Ramos (cell line): ENCODE results near the gene TBC1D23.
"Not testable (repeated sequence)": the region's sequence is repeated elsewhere in the genome, so short reads cannot be mapped to it uniquely, and the experiment has no call there.

Source experiments
- in situ Hi-C: fragments of 300-500 bp; cut with MboI; formaldehyde crosslinking; loops from one replicate; pipeline ENCODE4 v1.14.3; 2022; ENCODE audit warnings: low sequenced_read_pairs; ENCODE audit not compliant: unreplicated experiment

TBC1D23 gene

GRCh38 chr3:100336229-100336628 is 75.4 kb downstream of the TBC1D23 start:
- in situ Hi-C loops, result loop anchor here (25.0 kb wide), 1 partner anchor 251 kb away; no protein-coding TSS in a partner anchor

GRCh38 chr3:100338911-100339310 is 78.1 kb downstream of the TBC1D23 start:
- in situ Hi-C loops, result loop anchor here (25.0 kb wide), 1 partner anchor 248 kb away; no protein-coding TSS in a partner anchor

DNA sequence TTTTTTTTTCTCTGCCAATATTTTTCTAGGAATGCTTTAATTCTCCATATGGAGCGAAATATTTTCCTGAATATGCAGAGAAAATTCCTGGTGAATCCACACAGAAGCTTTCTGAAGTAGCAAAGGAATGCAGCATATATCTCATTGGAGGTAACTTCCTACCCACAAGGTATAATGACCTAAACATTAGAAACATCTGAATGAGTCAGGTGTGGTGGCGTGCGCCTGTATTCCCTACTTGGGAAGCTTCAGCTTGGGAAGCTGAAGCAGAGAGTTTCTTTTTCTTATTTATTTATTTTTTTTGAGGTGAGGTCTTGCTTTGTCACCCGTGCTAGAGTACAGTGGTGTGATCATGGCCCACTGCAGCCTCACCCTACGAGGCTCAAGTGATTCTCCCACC is 79.0 kb downstream of the TBC1D23 start:
- in situ Hi-C loops, result loop anchor here (25.0 kb wide), 1 partner anchor 248 kb away; no protein-coding TSS in a partner anchor

DNA sequence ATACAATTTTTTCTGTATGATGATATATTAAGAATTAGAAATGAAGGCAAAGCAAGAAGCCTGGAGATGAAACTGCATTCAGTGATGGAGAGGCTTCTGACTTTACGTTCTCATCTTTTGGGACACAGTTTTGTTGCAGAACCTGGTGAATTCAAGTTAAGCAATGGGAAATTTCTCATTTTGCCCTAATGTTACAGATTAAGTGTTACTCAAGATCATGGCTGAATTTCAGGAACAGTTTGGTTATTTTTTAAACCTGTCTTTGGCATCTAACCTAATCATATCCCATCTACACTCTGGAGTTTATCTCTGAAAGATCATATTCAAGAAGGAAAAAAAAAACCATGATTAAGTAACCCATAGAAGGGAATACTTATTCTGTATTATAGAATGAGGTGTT is 79.7 kb downstream of the TBC1D23 start:
- in situ Hi-C loops, result loop anchor here (25.0 kb wide), 1 partner anchor 247 kb away; no protein-coding TSS in a partner anchor

GRCh38 chr3:100348727-100349126 is 87.9 kb downstream of the TBC1D23 start:
- in situ Hi-C loops, result loop anchor here (25.0 kb wide), 1 partner anchor 239 kb away; no protein-coding TSS in a partner anchor

- in situ Hi-C loops, result not testable (repeated sequence)
Measured at GRCh38 chr3:100351770-100352169, 91.0 kb downstream of the TBC1D23 start.

DNA sequence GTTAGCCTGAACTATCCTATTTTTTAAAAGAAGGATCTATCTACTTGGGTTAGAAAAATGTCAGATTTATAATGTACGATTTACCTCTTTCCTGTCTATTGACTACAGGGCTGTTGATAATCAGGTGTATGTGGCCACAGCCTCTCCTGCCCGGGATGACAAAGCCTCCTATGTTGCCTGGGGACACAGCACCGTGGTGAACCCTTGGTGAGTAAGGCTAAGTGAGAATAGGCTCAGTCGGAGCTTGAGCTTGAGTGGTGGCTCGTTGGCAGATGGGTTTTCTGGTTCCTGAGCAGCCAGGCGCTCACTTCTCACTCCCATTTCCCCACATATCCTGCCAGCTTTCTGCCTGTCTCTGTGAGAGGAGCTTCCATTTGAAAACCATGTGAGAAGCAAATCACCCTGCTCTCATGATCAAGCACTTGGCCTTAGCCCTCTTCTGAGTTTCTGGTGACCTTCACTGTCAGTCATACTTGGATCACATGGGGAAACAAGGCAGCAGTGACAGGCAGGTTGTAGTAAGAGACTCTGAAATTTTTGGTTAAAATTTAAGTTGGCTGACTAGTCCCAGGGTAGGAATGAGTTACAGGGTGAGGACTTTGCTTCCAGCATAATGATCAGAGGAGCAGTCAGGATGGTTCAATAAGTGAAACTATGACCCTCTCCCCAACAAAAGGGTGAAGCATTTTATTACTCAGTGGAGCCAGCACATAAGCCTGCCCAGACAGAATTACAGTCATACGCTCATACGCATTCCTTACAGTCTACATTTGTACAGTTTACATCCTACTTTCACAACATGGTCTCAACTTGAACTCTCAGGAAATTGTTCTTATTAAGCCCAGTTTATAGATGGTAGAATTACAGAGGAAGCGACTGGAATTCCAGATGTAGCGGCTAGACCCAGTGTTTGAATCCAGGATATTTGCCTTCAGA is 91.8 kb downstream of the TBC1D23 start:
- in situ Hi-C loops, result no loop called here

- in situ Hi-C loops, result no loop called here
Measured at GRCh38 chr3:100354850-100355249, 94.1 kb downstream of the TBC1D23 start.

DNA sequence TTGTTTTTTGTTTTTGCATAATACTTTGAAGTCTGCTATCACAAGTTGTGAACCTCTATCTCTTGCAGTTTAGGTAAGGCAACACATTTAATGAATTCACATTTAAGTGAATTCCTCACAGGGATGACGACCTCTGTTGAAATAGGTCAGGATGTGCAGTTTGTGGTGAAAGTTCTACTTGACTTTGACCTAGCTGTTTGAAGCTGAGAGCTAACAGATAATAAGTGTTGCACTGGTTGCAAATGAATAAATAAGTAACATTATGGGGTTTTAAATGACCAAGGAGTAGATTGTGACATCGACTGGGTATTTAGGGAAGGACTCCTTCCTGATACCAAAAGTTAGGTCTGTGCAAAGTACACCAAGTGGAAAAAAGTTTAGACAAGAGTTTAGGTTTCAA is 97.6 kb downstream of the TBC1D23 start:
- in situ Hi-C loops, result no loop called here

- in situ Hi-C loops, result no loop called here
Measured at GRCh38 chr3:100359035-100359434, 98.2 kb downstream of the TBC1D23 start.

DNA sequence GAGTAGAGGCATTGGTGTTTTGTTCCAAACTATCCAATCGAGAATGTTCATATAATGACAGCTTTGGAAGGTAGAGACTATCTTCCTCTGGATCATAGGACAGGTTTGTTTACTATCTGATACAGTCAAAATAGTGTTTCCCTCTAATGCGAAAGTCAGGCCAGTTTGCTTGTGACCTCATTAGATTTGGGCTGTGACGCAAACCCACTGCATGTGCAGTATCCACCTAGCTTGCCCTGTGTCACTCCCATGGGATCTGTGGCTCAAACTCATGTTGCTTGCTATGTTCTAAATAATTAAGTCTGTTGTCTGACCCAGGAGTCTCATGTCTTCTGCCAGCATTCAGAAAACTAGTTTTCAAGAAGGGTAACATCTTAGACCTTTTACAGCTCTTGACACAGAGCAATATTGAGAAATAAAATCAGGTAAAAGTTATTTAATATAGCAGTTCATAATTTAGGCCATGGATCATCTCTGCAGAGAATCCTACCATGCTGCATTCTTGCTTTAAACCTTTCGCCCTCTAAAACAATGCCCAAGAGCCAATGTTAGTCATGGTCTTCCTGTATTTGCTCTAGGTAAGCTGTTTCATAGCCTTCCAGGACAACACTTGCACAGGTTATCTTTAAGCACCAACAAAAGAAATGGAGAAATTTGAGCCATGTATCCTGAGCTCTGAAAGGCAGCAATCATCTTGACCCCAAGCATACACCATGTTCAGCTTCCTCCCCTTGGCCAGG is 100.1 kb downstream of the TBC1D23 start:
- in situ Hi-C loops, result no loop called here

DNA sequence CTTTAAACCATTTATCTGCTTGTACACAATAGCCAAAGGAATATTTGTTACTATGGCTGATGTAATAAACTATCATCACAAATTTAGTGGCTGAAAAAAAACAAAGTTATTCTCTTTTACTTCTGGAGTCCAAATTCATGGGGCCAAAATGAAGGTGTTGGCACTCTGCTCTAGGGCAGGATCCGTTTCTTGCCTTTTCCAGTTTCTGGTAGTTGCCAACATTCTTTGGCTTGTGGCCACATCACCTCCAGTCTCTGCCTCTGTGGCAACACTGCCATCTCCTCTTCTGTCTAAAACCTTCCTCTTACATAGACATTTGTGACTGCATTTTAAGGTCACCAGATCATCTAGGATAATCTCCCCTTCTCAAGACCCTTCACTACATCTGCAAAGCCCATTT is 101.1 kb downstream of the TBC1D23 start:
- in situ Hi-C loops, result no loop called here

DNA sequence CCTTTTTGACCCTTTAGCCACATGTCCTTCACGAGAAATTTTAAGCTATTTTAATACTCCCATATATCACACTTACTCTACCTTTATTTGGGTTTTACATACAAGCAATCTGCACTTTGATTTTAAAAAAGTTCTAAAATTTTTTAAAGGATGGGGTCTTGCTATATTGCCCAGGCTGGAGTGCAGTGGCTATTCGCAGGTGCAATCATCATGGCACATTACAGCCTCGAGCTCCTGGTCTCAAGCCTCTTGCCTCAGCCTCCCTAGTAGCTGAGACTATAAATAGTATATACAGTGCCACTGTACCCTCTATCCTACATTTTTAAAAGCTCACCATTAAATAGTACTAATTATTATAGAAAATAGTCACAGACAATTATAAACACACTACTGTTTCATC is 103.6 kb downstream of the TBC1D23 start:
- in situ Hi-C loops, result no loop called here

DNA sequence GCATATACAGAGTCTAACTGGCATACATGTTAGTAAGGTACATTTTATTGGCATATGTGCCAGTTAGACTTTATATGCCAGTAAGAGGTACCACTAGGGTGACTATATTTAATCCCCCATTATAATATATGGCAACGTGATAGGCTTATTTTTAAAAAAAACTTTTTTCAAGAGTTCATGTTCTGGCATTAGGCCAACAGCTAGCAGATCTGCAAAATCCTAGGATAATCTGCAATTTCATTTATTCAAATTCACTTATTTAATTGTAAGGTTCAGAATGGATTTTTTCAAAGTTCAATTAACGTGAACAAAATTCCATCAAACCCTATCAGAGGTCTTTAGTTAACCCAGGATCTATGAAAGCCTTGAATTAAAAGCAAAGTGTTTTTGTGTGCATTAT is 105.6 kb downstream of the TBC1D23 start:
- in situ Hi-C loops, result no loop called here

- in situ Hi-C loops, result no loop called here
Measured at GRCh38 chr3:100368441-100368840, 107.6 kb downstream of the TBC1D23 start.

DNA sequence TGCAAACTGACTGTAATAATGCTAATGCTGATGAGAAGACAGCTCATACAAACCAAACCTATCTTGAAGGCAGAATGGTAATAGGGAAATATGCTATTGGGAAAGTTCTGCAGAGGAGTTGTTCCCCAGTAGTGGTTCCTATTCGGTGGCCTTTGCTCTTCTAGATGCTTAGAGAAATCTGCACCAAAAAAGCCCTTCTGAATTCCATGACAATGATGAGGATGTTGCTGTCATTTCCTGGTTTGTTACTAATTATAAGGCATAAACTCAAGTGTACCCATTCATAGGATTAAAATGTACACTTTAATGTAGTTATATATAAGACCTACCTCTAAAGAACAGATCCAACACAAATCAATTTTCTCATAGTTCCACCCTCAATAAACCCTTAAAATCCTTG is 110.0 kb downstream of the TBC1D23 start:
- in situ Hi-C loops, result no loop called here

DNA sequence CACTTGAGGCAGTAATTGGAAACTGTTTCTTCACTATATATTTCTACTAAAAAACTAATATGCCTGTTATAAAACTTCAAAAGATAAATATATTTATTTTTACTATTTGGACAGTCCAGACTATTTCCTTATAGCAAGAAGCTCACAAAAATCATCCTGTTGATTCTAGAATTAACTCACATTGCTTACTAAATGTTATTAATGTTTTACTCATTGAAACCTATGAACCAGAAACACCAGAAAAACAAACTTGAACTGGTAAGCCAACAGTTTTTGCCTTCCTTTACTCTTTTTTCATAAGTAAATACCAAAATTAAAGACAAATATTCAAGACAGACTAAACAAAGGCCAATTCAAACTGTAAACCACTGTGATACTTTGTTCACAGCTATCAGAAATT is 113.7 kb downstream of the TBC1D23 start:
- in situ Hi-C loops, result no loop called here
